ENCODE measurements around the gene DCTN3.

GRCh38 chr9:34615132-34615531 is 5.2 kb downstream of the DCTN3 start:
- no peak for TF ChIP-seq CTCF (IDR thresholded peaks at IDR 0.05)
- TF ChIP-seq SP1 (CRISPR knock-in tag; conservative IDR thresholded peaks at IDR 0.05), result no peak
- TF ChIP-seq NR1H2 (CRISPR knock-in tag; IDR thresholded peaks at IDR 0.05), result no peak
